Measurements from ENCODE around the gene FOXRED2. TPM values are rescaled to one million over a fixed set of nuclear protein-coding genes. Genes with fewer than 3 reads are reported as not detected.

FOXRED2 gene
- polyA plus RNA-seq, 1 of the 3 experiments (the other 2 are of a cell fraction), result 7.9 TPM

- no peak for DNase-seq
- H3K27ac ChIP-seq (ENCODE audit: low read depth in 2 of 2, low read length in 1 of 2), result peak overlapping the region in 1 of 2 experiments; percentile 100; a peak in 2 of 4 replicates
- peaks cover 28% of the 10 kb centered on the region for H3K79me2 ChIP-seq (ENCODE audit: insufficient read depth)
- 93% methylated on average over 6 of the region's 7 CpGs for WGBS (ENCODE audit: low lambda C conversion rate)
- H3K9ac ChIP-seq, result peak overlapping the region; percentile 77; the same call in 1 of the 2 replicates
- no peaks in the 10 kb centered on the region for H3K27me3 ChIP-seq (ENCODE audit: insufficient read depth)
- CTCF ChIA-PET, result interaction anchor here (5.6 to 16.8 kb wide), 2 partner anchors 168 to 180 kb away, joined by 34 to 329 read pairs; no protein-coding TSS in a partner anchor
- H3K36me3 ChIP-seq (replicated peaks in 1 of 2; ENCODE audit: control insufficient read depth in 1 of 2, insufficient read depth in 2 of 2, low read length in 1 of 2), result peaks cover 0 to 2% of the 10 kb centered on the region in 2 experiments
- H3K9me2 ChIP-seq, result no peaks in the 10 kb centered on the region
- POLR2A ChIA-PET, result no interaction called here
- no peaks in the 10 kb centered on the region for H4K20me1 ChIP-seq (ENCODE audit: insufficient read depth)
- no peak overlapping the region for H2AFZ ChIP-seq (ENCODE audit: low read depth)
- no peak overlapping the region for H3K4me3 ChIP-seq (ENCODE audit: low read depth in 2 of 2, low read length in 1 of 2)
- no peaks in the 10 kb centered on the region for H3K9me3 ChIP-seq
- peak overlapping the region; percentile 67; the same call in 1 of the 2 replicates for H3K4me2 ChIP-seq
- peaks cover 3 to 66% of the 10 kb centered on the region in 2 experiments; a peak in 3 of 4 replicates for H3K4me1 ChIP-seq (ENCODE audit: control insufficient read depth in 1 of 2, insufficient read depth in 2 of 2, low read depth in 1 of 2, low read length in 1 of 2)
- no peak for TF ChIP-seq NRF1 (IDR thresholded peaks at IDR 0.05; ENCODE audit: low read depth, low read length)
- no peak for TF ChIP-seq RFX5 (IDR thresholded peaks at IDR 0.05; ENCODE audit: low read length)
- TF ChIP-seq EZH2phosphoT487 (IDR thresholded peaks at IDR 0.05; ENCODE audit: borderline replicate concordance, low read depth), result no peak
- TF ChIP-seq TEAD4 (IDR thresholded peaks at IDR 0.05; ENCODE audit: borderline replicate concordance, insufficient read depth), result no peak
- no peak for TF ChIP-seq USF1 (IDR thresholded peaks at IDR 0.05; ENCODE audit: borderline replicate concordance, low read depth)
- no peak for TF ChIP-seq JUND (IDR thresholded peaks at IDR 0.05)
- no peak for TF ChIP-seq RAD21 (IDR thresholded peaks at IDR 0.05; ENCODE audit: low read length)
- TF ChIP-seq MEF2A (IDR thresholded peaks at IDR 0.05; ENCODE audit: borderline replicate concordance, low read depth), result no peak
- TF ChIP-seq FOSL2 (IDR thresholded peaks at IDR 0.05; ENCODE audit: borderline replicate concordance, low read depth), result no peak
- no peak for TF ChIP-seq NFIC (IDR thresholded peaks at IDR 0.05; ENCODE audit: borderline replicate concordance)
- TF ChIP-seq RXRA (IDR thresholded peaks at IDR 0.05; ENCODE audit: borderline replicate concordance, low read depth), result no peak
- TF ChIP-seq, protein P1, sequence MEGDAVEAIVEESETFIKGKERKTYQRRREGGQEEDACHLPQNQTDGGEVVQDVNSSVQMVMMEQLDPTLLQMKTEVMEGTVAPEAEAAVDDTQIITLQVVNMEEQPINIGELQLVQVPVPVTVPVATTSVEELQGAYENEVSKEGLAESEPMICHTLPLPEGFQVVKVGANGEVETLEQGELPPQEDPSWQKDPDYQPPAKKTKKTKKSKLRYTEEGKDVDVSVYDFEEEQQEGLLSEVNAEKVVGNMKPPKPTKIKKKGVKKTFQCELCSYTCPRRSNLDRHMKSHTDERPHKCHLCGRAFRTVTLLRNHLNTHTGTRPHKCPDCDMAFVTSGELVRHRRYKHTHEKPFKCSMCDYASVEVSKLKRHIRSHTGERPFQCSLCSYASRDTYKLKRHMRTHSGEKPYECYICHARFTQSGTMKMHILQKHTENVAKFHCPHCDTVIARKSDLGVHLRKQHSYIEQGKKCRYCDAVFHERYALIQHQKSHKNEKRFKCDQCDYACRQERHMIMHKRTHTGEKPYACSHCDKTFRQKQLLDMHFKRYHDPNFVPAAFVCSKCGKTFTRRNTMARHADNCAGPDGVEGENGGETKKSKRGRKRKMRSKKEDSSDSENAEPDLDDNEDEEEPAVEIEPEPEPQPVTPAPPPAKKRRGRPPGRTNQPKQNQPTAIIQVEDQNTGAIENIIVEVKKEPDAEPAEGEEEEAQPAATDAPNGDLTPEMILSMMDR (IDR thresholded peaks at IDR 0.05), result no peak
- no peak for TF ChIP-seq MXI1 (IDR thresholded peaks at IDR 0.05; ENCODE audit: low read depth, low read length)
- TF ChIP-seq FOXJ3 (CRISPR knock-in tag; IDR thresholded peaks at IDR 0.05), result no peak
- TF ChIP-seq, protein P2, sequence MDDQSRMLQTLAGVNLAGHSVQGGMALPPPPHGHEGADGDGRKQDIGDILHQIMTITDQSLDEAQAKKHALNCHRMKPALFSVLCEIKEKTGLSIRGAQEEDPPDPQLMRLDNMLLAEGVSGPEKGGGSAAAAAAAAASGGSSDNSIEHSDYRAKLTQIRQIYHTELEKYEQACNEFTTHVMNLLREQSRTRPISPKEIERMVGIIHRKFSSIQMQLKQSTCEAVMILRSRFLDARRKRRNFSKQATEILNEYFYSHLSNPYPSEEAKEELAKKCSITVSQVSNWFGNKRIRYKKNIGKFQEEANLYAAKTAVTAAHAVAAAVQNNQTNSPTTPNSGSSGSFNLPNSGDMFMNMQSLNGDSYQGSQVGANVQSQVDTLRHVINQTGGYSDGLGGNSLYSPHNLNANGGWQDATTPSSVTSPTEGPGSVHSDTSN (IDR thresholded peaks at IDR 0.05), result no peak
- TF ChIP-seq POLR2AphosphoS5 (IDR thresholded peaks at IDR 0.05; ENCODE audit: low read depth, low read length), result no peak
- TF ChIP-seq, protein P3, sequence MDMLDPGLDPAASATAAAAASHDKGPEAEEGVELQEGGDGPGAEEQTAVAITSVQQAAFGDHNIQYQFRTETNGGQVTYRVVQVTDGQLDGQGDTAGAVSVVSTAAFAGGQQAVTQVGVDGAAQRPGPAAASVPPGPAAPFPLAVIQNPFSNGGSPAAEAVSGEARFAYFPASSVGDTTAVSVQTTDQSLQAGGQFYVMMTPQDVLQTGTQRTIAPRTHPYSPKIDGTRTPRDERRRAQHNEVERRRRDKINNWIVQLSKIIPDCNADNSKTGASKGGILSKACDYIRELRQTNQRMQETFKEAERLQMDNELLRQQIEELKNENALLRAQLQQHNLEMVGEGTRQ (IDR thresholded peaks at IDR 0.05; ENCODE audit: borderline replicate concordance, low read depth, low read length), result no peak
- no peak for TF ChIP-seq EP300 (IDR thresholded peaks at IDR 0.05; ENCODE audit: borderline replicate concordance in 1 of 2, low read depth in 1 of 2, low read length in 1 of 2)
- no peak for TF ChIP-seq SIN3A (IDR thresholded peaks at IDR 0.05; ENCODE audit: borderline replicate concordance, low read depth, low read length)
- H3F3A ChIP-seq (replicated peaks; ENCODE audit: insufficient read depth), result peaks cover 47% of the 10 kb centered on the region
Observed at GRCh38 chr22:36466258-36466657, 40.6 kb downstream of the FOXRED2 start.

All from SK-N-SH (cell line).